ENCODE measurements around the gene BYSL.

- TF ChIP-seq, protein P1, sequence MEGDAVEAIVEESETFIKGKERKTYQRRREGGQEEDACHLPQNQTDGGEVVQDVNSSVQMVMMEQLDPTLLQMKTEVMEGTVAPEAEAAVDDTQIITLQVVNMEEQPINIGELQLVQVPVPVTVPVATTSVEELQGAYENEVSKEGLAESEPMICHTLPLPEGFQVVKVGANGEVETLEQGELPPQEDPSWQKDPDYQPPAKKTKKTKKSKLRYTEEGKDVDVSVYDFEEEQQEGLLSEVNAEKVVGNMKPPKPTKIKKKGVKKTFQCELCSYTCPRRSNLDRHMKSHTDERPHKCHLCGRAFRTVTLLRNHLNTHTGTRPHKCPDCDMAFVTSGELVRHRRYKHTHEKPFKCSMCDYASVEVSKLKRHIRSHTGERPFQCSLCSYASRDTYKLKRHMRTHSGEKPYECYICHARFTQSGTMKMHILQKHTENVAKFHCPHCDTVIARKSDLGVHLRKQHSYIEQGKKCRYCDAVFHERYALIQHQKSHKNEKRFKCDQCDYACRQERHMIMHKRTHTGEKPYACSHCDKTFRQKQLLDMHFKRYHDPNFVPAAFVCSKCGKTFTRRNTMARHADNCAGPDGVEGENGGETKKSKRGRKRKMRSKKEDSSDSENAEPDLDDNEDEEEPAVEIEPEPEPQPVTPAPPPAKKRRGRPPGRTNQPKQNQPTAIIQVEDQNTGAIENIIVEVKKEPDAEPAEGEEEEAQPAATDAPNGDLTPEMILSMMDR (optimal IDR thresholded peaks at IDR 0.05 in 1 of 3, IDR thresholded peaks at IDR 0.05 in 1 of 3, conservative IDR thresholded peaks at IDR 0.05 in 1 of 3; ENCODE audit: extremely low read depth in 1 of 3, insufficient read depth in 2 of 3, low read length in 3 of 3): no peak
- no peak for TF ChIP-seq EZH2 (IDR thresholded peaks at IDR 0.05; ENCODE audit: low read length)
Measured at GRCh38 chr6:41892921-41893564, 28.3 kb upstream of the BYSL start.
